CD4-positive, alpha-beta T cell treated with Interleukin-4 for 4 hours (primary cell): ENCODE data around the gene KCNJ9.
"Not testable (repeated sequence)": the region's sequence is repeated elsewhere in the genome, so short reads cannot be mapped to it uniquely, and the experiment has no call there.

Source experiments
- DNase-seq: peaks from one replicate; pipeline ENCODE4 v3.0.0-alpha.2; 2020

KCNJ9 gene

DNA sequence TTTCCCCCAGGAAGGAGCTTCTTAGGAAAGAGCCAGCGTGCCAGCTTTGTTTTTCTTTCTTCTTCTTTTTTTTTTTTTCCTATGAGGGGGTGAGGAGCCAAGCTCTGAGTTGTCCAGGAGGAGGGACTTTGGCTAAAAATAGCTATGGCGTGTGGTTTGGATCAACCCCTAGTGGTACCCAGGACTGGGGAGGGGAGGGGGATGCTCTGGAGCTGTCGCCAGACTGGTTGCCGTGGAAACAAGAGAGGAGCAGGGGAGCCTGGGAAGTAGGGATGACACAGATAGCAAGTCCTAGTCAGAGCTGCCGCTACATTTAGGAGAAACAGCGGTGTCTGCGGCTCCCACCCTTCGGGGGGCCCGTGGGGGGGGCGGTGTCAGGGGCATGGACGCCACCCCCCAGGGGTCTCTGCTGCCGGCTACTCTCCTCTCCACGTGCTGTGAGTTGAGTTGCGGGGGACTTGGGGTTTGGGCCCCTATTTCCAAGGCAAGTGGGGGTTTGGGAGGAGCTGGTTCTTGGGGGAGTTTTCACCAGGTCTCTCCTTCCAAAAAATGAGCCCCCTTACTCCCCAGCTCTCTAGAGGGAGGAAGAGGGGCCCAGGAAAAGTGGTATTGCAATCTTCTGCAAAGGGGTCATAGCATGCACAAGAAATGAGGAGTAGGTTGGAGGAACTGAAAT, at the start of gene KCNJ9:
TSS of gene KCNJ9 (plus strand) at position 278 of the 676 bp plus-strand sequence. CDS start 2,493 bp downstream, outside the sequence.
- DNase-seq, result no peak

DNA sequence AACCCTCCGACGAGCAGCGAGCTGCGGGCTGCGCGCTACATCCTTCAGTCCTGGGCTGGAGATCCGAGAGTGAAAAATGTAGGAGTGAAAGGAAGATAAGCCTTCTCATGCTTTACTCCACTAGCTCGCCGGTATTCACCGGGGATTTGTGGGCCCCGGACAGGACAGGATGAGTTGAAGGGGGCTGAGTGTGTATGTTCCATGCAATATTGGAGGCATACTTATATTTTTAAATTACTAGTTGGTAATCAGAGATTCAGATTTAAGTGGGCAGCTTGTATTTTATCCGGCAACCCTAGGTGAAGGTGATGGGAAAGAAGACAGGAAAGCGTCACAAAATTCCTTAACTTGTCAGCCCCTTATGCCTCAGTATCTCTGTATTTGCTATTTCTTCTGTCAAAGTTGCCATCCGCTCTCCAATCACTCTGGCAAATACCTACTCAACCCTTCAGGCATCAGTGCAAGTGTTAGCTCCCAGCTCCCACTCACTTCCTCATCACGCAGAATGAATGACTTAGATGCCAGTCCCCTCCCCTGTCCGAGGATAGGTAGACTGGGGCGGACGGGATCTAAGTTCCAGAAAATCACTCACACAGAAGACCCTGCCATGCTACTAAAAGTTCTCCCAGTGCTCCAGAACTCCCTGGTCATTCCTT, 49.0 kb upstream of the KCNJ9 start:
- no peak for DNase-seq

DNA sequence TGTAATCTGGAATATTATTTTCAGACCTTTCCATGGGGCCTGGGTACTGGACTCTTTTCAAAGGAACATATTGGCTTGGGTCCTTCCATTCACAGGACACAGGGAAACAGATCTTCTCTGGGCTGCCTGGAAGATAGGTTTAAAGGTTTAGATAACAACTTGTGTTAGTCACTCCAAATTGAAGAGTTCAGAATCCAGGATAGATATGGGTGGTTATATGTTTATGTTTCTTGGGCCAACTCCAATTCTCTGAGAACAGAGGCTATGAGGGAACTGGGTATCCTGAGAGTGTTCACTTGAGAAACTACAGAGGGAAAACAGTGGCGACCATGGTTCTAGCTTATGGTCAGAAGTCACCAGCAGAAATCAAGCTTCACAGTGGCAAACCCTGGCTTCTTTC, 40.9 kb upstream of the KCNJ9 start:
- no peak for DNase-seq

DNA sequence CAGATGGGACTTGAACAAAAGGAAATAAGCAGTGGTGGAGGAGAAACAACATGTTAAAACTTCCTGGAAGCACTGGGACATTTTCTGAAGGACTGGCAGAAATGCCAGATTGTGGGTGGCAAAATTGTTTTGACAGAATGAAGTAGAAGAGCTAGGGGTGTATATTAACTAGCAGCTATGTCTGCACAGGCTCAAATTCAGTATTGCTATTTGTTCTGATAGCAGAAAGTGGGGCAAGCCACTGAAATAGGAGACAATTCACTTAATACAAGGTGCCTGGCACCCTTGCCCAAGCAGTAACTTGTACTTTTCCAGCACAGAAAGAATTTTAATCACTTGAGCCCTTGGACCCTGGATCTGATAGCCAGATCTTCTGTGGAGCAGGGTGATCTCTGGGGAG, 37.8 kb upstream of the KCNJ9 start:
- DNase-seq, result no peak

DNA sequence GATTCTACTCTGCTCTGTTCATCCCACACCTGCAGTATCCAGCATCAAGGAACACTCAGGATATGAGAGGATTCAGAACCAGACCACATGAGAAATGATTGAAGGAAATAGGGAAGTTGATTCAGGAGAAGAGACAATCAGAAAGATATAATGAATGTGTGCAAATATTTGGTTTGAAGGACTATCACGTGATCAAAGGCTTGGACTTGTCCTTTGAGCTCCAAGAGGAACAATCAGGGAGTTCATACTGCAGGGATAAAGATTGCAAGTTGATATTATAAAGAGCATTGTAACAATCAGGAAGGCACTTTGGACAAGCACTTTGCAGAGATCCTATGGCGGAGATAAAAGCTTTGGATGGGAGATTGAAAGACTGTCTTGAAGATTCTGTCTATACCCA, 35.7 kb upstream of the KCNJ9 start:
- no peak for DNase-seq

DNA sequence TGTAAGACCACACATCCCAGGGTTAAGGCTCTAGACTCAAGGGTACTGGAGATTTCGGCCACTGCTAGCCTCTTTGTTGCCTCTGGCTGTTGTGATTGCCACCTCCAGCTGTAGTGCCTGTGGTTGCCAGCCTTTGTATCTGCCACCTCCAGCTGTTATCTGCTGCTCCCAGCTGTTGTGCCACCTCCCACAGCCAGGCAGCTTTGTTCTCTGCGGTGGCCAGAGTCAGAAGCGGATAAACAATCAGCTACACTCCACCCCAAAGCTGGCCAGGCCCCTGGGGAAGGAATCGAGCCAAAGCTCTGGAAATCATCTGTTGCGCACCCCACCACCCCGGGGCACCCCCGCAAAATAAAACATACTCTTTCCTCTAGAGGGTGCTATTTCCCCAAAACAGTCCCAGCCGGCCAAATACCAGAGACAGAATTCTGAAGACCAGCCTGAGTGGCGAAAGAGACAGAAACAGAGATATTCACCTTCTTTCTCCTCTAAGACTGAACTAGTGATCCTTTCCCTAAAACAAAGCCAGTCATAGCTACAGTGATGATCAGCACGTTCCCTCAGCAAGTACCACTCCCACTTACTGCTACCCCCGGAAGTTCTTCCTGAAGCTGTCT, 34.7 kb upstream of the KCNJ9 start:
- DNase-seq, result peak; percentile 38

DNA sequence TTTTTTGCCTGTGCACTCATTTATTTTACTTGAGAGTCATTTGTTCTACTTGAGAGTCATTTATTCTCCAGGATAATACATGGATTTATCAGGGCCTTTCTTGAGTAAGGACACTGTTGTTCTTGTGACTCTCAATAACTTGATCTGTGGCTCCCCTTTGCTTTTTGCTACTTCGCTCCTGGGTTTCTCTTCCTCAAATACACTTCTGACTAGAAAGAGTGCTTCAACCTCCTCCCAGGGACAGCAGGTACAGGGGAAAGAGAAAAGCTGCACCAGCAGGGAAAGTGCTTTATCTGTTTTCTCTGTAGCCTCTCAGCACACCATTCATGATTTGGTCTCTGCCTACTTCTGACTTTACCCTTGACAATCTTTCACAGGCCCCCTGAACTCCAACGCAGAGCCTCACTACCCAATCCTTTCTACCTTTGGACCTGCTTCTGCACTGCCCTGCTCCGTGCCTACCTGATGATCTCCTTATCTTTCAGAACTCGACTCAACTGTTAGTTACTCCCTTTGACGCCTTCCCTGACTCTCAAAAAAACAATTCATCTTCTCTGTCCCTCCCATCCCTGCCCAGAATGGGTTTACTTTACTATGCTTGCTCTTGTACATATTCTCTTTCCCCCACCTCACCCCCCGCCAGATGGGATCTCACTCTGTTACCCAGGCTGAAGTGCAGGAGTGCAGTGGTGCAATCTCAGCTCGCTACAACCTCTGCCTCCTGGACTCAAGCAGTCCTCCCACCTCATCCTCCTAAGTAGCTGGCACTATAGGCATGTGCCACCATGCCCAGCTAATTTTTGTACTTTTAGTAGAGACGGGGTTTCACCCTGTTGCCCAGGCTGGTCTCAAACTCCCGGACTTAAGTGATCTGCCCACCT, 34.0 kb upstream of the KCNJ9 start:
- DNase-seq, result no peak

DNA sequence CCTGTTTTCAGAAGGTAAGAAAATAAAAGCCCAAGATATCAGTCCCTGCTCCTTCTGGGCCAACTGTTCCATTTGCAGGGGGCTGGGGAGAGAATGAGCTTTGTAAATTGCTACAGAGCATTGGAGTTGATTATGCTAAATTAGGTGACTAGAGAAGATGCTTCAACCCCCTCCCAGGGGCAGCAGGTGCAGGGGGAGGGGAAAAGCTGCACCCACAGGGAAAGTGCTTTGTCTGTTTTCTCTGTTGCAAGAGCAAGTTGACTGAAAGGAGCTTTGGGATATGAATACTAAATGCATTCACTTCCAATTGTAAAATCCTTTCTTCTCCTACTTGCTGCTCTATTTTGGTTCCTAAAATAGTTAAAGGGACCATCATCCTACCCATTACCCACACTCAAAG, 33.0 kb upstream of the KCNJ9 start:
- no peak for DNase-seq

DNA sequence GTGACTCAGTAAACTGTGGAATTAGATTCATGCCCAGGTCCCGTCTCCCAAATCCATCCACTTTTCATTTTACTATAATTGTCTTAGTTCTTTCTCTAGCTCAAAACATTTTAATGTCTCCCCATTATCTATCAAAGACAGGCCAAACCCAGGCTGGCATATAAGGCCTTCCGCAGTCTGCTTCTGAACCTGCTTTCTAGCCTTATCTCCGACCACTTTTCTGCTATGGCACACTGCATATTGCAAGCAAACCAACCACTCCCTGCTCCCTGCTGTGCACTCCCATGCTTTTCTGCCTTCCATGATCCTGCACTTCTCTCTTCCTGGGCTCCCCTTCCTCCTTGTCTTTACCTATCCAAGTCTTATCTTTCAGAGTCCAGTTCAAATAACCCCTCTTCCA, 32.2 kb upstream of the KCNJ9 start:
- DNase-seq, result no peak

DNA sequence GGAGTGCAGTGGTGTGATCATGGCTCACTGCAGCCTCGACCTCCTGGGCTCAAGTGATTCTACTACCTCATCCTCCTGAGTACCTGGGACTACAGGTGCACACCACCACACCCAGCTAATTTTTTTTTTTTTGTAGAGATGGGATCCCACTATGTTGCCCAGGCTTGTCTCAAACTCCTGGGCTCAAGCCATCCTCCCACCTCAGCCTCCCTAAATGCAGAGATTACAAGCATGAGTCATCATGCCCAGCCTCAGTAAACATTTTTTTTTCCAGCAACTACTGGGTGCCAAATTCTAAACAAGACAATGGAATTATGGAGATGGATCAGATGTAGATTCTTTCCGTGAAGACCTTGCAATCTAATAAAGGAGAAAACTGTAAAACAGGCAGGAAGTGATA, 31.2 kb upstream of the KCNJ9 start:
- DNase-seq, result not testable (repeated sequence)

DNA sequence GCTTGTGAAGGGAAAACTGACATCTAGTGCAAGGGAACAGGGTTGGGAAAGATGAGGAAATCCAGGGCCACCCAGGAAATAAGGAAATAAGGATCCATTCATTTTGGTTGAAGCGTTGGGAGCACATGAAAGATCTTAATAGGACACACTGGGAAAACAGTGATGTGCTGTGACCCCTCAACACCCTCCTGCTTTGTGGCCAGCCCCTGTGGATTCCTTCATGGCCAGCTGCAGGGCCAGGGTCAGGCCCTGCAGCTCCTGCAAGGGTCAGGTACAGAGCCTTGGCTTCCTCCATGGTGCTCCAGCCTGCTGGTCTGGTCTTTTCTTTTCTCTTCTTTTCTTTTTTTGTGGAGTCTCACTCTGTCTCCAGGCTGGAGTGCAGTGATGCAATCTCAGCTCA, 30.7 kb upstream of the KCNJ9 start:
- no peak for DNase-seq

DNA sequence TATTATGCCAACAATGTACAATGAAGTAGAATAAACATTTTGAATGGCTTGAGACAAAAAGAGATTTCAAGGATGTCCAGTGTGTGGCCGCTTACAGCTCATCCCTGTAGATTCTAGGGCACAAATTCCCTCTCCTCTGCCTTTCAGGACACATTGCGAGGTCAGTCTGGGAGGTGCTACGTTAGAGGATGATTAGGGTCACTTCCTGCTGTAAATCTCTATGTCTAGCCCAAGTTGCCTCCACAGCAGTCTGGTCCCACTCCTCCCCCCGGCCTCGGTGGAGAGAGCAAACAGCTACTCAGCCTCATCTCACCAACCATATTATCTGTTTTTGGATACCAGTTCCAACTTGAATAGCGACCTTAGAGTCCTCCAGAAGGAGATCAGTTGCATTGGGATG, 28.4 kb upstream of the KCNJ9 start:
- no peak for DNase-seq

DNA sequence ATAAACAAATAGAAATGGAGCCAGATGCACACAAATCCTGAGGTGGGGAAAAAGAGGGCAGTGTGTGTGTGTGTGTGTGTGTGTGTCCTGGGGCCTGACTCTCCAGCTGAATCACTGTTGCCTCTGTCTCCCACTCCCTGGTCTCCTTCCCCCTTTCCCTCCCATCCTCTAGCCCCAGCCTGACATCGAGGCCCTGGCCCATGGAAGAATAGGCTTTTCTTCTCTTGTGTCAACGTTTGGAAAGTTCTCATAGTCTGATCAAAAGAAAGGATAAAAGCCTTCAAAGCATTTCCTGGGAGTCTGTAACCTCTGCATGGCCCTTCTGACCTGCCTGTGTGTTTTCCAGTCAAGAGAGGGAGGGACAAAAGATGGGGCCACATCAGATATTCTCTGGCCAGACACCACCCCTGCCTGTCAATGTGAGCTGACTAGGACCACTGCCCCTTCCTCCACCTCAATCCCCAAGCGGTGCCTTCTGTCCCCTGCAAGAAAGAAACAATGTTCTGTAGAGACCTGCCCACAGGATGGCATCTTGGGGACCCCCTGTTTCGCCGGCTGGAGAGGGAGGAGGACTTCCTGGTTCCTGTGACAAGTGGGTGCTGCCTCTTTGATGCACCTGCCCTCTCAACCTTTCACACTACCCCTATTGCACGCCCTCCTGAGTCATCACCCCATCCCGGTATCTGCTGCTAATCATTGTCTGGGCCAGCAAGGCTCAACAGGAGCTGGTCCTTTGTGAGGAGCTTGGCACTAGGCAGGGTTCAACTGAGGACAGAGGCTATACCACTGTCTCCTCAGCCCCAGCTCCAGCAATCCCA, 27.6 kb upstream of the KCNJ9 start:
- DNase-seq, result no peak

DNA sequence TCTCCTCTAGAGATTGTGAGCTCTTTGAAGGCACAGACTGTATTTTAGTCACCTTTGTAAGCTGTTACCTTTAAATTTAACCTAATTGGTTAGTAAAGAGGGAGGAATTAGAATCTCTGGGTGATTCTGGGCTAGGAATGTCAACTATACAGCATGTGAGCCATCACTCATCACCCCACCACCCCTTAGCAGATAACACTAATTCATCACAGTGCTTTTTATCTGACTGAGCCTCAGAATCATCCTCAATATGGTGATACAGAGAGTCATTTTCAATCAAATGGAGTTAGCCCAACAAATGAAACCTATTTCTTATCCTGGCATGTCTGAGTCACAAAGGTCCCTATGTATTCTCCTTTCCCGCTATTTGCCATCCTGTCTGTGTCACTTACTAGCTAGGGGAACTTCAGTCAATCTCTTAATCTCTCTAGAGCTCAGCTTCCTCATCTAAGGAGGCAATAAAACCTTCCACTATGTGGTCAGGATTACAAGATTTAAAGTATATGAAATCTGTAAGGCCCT, 24.6 kb upstream of the KCNJ9 start:
- DNase-seq, result no peak

DNA sequence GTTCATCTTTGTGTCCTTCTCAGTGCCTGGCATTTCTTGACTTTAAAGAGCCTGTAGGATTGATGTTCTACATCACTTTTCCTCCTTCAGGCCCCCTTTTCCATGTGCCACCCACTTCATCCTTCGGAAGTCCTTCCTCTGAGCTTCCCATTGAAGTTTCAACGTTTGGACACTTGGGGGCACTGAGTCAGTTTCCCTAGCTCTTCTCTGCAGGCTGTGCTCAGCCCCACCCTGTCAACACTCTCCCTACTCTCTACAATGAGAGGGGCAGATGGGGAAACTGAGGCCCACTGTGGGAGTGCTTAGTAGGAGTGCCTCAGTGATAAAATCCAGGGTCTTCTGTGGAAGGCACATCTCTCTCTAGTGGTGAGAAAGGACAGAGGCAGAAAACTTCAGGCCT, 23.3 kb upstream of the KCNJ9 start:
- no peak for DNase-seq

DNA sequence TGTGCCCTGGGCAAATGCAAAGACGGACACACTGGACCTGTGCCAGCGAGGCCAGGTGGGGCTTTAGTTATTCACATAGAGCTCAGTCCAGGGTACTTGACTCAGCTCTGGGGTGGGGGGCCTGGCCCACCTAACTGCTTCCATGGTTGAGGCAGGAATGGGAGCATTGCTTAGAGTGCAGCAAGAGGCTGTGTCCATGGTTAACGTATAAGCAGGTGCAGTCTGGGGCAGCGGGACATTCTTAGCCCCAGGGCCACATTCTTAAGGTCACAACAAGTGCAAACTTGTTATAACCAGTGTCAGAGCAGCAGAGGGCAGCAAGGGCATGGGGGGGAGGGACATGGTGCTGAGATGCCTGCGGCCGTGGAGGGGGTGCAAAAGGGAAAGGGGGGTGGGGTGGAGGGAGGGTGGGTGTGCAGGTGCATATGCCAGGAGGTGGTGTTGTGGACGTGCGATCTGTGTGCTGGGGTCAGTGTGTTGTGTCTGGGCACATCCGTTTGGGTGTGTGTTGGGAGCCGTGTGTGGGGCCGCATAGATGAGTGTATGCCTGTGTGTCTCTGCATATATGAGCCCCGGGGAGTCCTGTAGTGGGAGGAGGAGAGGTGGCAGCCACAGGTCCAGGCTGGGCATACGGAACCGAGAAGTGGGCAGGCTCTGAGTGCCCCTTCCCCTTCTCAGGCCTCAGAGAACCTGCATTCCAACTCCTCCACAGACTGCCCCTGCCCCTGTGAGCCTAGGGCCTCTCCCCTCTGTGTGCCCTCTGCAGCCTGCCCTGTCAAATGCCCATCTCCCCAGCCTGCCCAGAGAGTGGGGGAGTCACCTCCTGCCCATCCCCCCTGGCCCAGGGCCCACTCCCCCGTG, 19.7 kb upstream of the KCNJ9 start:
- no peak for DNase-seq

DNA sequence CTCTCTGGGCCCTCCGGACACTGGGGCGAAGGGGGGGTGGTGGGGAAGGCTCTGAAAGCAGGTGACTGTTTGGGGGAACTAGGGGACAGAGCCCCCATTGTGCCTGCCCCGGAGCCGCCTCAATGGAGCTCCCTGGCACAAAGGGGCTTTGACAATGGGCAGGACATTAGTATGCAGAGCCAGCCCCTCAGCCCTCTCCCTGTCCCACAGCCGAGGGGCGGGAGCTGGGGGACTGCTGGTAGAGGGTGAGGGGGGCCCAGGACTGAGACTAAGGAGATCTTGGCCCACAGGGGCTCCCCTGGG, 19.2 kb upstream of the KCNJ9 start:
- no peak for DNase-seq

DNA sequence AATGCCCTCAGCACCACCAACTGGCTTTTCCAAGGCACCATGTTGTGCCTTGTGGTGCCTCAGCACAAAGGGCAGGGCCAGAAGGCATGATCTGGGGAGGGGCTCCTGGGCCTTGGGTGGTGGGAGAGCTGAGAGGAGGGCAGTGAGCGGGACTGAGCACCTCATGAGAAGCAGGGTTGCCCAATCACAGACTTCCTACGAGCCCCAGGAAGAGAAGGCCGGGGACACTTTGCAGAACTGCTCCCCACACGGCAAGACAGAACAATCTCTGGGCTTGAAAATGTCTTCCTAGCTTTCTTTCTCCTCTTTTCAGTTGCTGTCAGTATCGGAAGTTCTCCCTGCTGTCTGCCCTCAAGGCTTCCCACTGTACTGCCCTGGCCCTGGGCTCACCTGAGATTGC, 18.2 kb upstream of the KCNJ9 start:
- DNase-seq, result no peak

DNA sequence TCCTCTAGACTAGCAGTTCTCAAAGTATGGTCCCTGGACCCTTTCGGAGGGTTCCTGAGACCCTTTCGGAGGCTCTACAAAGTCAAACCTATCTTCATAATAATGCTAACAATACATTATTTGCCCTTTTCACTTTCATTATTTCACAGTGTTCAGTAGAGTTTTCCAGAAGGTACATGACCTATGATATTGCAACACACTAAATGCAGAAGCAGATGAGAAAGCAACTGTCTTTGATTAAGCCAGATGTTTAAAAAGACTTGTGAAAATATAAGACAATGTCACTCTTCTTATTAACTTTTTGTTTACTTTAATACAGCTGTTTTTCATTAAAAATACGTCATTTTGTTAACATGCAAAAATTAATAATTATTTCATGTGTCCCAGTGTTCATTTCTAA, 17.2 kb upstream of the KCNJ9 start:
- no peak for DNase-seq

DNA sequence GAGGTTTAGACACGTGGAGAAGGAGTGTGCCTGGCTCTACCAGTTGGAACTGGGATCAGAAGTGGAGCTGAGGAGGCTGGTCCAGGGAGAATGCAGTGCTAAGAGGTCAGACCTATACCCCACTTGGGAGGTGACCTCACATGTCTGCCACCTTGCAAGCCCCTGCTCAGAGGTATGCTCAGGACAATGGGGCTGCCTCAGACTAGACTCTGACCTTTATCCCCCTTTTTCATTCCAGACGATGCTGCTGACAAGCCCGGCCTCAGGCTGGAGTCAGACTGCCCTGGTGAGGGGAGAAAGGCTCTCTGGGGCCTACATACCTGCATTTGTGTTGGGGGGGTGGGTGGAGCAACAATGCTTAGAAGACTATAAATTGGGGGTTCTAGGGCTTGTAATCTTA, 16.6 kb upstream of the KCNJ9 start:
- DNase-seq, result no peak
